Measurements from ENCODE around the gene PTPRN2.
"Not testable (repeated sequence)": the region's sequence is repeated elsewhere in the genome, so short reads cannot be mapped to it uniquely, and the experiment has no call there.

The PTPRN2 gene

GRCh38 chr7:158343526-158343925 lies 244.1 kb downstream of the PTPRN2 start:
- no peaks in the 10 kb centered on the region for H3K36me3 ChIP-seq (ENCODE audit: control insufficient read depth, insufficient read depth, low read length)
- peaks cover 1% of the 10 kb centered on the region; the same call in 1 of the 2 replicates for H3K27me3 ChIP-seq (ENCODE audit: control insufficient read depth, insufficient read depth, low read length)
- H3K9me3 ChIP-seq (ENCODE audit: control insufficient read depth, insufficient read depth, low read depth, low read length): peaks cover 43% of the 10 kb centered on the region
- H3K9ac ChIP-seq (ENCODE audit: low read length): no peak overlapping the region
- no peak overlapping the region for H3K27ac ChIP-seq (ENCODE audit: low read depth, low read length)
- no peaks in the 10 kb centered on the region for H3K4me1 ChIP-seq (ENCODE audit: control insufficient read depth, insufficient read depth, low read length)
- H3K4me3 ChIP-seq (ENCODE audit: low read depth, low read length): no peak overlapping the region

- not testable (repeated sequence) for H3K4me3 ChIP-seq (ENCODE audit: low read depth, low read length); H3K27ac ChIP-seq (ENCODE audit: low read depth, low read length); H3K27me3 ChIP-seq (ENCODE audit: control insufficient read depth, insufficient read depth, low read length); H3K36me3 ChIP-seq (ENCODE audit: control insufficient read depth, insufficient read depth, low read length); H3K9ac ChIP-seq (ENCODE audit: low read length); H3K4me1 ChIP-seq (ENCODE audit: control insufficient read depth, insufficient read depth, low read length)
- peaks cover 48% of the 10 kb centered on the region for H3K9me3 ChIP-seq (ENCODE audit: control insufficient read depth, insufficient read depth, low read depth, low read length)
These were observed 246.5 kb downstream of the PTPRN2 start for GRCh38 chr7:158341097-158341496.

DNA sequence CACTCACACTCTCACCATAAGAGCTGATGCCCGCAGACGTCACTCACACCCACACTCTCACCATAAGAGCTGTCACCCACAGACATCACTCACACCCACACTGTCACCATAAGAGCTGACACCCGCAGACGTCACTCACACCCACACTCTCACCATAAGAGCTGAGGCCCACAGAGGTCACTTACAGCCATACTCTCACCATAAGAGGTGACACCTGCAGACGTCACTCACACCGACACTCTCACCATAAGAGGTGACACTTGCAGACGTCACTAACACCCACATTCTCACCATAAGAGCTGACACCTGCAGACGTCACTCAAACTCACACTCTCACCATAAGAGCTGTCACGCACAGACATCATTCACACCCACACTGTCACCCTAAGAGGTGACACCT lies 250.7 kb downstream of the PTPRN2 start:
- not testable (repeated sequence) for H3K4me1 ChIP-seq (ENCODE audit: control insufficient read depth, insufficient read depth, low read length); H3K9ac ChIP-seq (ENCODE audit: low read length); H3K4me3 ChIP-seq (ENCODE audit: low read depth, low read length); H3K36me3 ChIP-seq (ENCODE audit: control insufficient read depth, insufficient read depth, low read length); H3K27ac ChIP-seq (ENCODE audit: low read depth, low read length); H3K27me3 ChIP-seq (ENCODE audit: control insufficient read depth, insufficient read depth, low read length)
- H3K9me3 ChIP-seq (ENCODE audit: control insufficient read depth, insufficient read depth, low read depth, low read length): peaks cover 41% of the 10 kb centered on the region

DNA sequence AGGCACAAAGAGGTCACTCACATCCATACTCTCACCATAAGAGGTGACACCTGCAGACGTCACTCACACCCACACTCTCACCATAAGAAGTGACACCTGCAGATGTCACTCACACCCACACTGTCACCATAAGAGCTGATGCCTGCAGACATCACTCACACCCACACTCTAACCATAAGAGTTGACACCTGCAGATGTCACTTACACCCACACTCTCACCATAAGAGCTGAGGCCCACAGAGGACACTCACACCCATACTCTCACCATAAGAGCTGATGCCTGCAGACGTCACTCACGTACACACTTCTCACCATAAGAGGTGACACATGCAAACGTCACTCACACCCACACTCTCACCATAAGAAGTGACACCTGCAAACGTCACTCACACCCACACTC lies 255.1 kb downstream of the PTPRN2 start:
- H3K36me3 ChIP-seq (ENCODE audit: control insufficient read depth, insufficient read depth, low read length); H3K27ac ChIP-seq (ENCODE audit: low read depth, low read length); H3K27me3 ChIP-seq (ENCODE audit: control insufficient read depth, insufficient read depth, low read length); H3K4me1 ChIP-seq (ENCODE audit: control insufficient read depth, insufficient read depth, low read length); H3K9ac ChIP-seq (ENCODE audit: low read length); H3K4me3 ChIP-seq (ENCODE audit: low read depth, low read length): not testable (repeated sequence)
- H3K9me3 ChIP-seq (ENCODE audit: control insufficient read depth, insufficient read depth, low read depth, low read length): peaks cover 61% of the 10 kb centered on the region

DNA sequence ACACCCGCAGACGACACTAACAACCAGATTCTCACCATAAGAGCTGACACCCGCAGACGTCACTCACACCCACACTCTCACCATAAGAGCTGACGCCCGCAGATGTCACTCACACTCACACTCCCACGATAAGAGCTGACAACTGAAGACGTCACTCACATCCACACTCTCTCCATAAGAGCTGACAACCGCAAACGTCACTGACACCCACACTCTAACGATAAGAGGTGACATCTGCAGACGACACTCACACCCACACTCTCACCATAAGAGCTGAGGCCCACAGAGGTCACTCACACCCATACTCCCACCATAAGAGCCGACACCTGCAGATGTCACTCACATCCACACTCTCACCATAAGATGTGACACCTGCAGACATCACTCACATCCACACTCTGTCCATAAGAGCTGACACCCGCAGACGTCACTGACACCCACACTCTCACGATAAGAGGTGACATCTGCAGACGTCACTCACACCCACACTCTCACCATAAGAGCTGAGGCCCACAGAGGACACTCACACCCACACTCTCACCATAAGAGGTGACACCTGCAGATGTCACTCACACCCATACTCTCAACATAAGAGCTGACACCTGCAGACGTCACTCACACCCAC lies 255.7 kb downstream of the PTPRN2 start:
- H3K9me3 ChIP-seq (ENCODE audit: control insufficient read depth, insufficient read depth, low read depth, low read length): peaks cover 61% of the 10 kb centered on the region

GRCh38 chr7:158329686-158330085 lies 257.9 kb downstream of the PTPRN2 start:
- no peaks in the 10 kb centered on the region for H3K27me3 ChIP-seq (ENCODE audit: control insufficient read depth, insufficient read depth, low read length)
- peaks cover 7% of the 10 kb centered on the region; the same call in 1 of the 2 replicates for H3K4me1 ChIP-seq (ENCODE audit: control insufficient read depth, insufficient read depth, low read length)
- H3K9me3 ChIP-seq (ENCODE audit: control insufficient read depth, insufficient read depth, low read depth, low read length): peaks cover 67% of the 10 kb centered on the region
- no peak overlapping the region for H3K4me3 ChIP-seq (ENCODE audit: low read depth, low read length)
- no peak overlapping the region for H3K9ac ChIP-seq (ENCODE audit: low read length)
- H3K27ac ChIP-seq (ENCODE audit: low read depth, low read length): no peak overlapping the region
- no peaks in the 10 kb centered on the region for H3K36me3 ChIP-seq (ENCODE audit: control insufficient read depth, insufficient read depth, low read length)

More for the DNA sequence above, 255.7 kb downstream of the PTPRN2 start:
- H3K4me3 ChIP-seq (ENCODE audit: low read depth, low read length); H3K27ac ChIP-seq (ENCODE audit: low read depth, low read length); H3K27me3 ChIP-seq (ENCODE audit: control insufficient read depth, insufficient read depth, low read length); H3K4me1 ChIP-seq (ENCODE audit: control insufficient read depth, insufficient read depth, low read length); H3K36me3 ChIP-seq (ENCODE audit: control insufficient read depth, insufficient read depth, low read length); H3K9ac ChIP-seq (ENCODE audit: low read length): not testable (repeated sequence)

- Histone ChIP-seq H3K36me3 (ENCODE audit: control insufficient read depth, insufficient read depth, low read length) (no peaks in the 10 kb centered on the region), H3K27ac (ENCODE audit: low read depth, low read length) (no peak overlapping the region), H3K4me3 (ENCODE audit: low read depth, low read length) (no peak overlapping the region), H3K4me1 (ENCODE audit: control insufficient read depth, insufficient read depth, low read length) (peaks cover 7% of the 10 kb centered on the region; the same call in 1 of the 2 replicates), H3K9ac (ENCODE audit: low read length) (no peak overlapping the region), H3K27me3 (ENCODE audit: control insufficient read depth, insufficient read depth, low read length) (no peaks in the 10 kb centered on the region), H3K9me3 (ENCODE audit: control insufficient read depth, insufficient read depth, low read depth, low read length) (peaks cover 65% of the 10 kb centered on the region)
These were observed 258.5 kb downstream of the PTPRN2 start for GRCh38 chr7:158329014-158329610.

DNA sequence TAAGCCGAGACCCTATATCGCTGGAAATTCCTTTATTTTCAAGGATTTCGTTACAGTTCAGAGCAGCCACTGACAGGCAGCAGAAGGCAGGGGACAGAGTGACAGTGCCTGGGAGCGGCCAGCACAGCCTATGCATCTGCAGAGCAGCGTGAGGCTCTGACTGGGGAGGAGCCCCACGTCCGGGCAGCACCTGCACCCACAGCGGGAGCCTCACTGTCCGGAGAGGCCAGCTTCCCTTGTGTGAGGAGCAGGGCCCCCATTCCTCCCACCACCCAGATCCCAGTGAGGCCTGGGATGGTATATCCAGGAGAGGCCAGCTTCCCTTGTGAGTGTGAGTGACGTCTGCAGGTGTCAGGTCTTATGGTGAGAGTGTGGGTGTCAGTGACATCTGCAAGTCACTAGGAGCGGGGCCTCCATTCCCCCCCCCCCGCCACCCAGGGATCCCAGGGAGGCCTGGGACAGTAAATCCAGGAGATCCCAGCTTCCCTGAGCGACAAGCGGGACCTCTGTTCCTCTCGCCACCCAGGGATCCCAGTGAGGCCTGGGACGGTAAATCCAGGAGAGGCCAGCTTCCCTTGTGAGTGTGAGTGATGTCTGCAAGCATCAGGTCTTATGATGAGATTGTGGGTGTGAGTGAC lies 259.1 kb downstream of the PTPRN2 start:
- Histone ChIP-seq H3K4me1 (ENCODE audit: control insufficient read depth, insufficient read depth, low read length) (peaks cover 7% of the 10 kb centered on the region; the same call in 1 of the 2 replicates), H3K27ac (ENCODE audit: low read depth, low read length) (no peak overlapping the region), H3K36me3 (ENCODE audit: control insufficient read depth, insufficient read depth, low read length) (no peaks in the 10 kb centered on the region), H3K9me3 (ENCODE audit: control insufficient read depth, insufficient read depth, low read depth, low read length) (peaks cover 68% of the 10 kb centered on the region), H3K27me3 (ENCODE audit: control insufficient read depth, insufficient read depth, low read length) (no peaks in the 10 kb centered on the region), H3K9ac (ENCODE audit: low read length) (no peak overlapping the region), H3K4me3 (ENCODE audit: low read depth, low read length) (no peak overlapping the region)

GRCh38 chr7:158327571-158328180 lies 259.9 kb downstream of the PTPRN2 start:
- Histone ChIP-seq H3K9me3 (ENCODE audit: control insufficient read depth, insufficient read depth, low read depth, low read length) (peaks cover 67% of the 10 kb centered on the region), H3K27ac (ENCODE audit: low read depth, low read length) (no peak overlapping the region), H3K4me3 (ENCODE audit: low read depth, low read length) (no peak overlapping the region), H3K36me3 (ENCODE audit: control insufficient read depth, insufficient read depth, low read length) (no peaks in the 10 kb centered on the region), H3K9ac (ENCODE audit: low read length) (no peak overlapping the region), H3K4me1 (ENCODE audit: control insufficient read depth, insufficient read depth, low read length) (peaks cover 7% of the 10 kb centered on the region; the same call in 1 of the 2 replicates), H3K27me3 (ENCODE audit: control insufficient read depth, insufficient read depth, low read length) (no peaks in the 10 kb centered on the region)

- H3K4me3 ChIP-seq (ENCODE audit: low read depth, low read length): no peak overlapping the region
- peaks cover 66% of the 10 kb centered on the region for H3K9me3 ChIP-seq (ENCODE audit: control insufficient read depth, insufficient read depth, low read depth, low read length)
- H3K27me3 ChIP-seq (ENCODE audit: control insufficient read depth, insufficient read depth, low read length): no peaks in the 10 kb centered on the region
- H3K9ac ChIP-seq (ENCODE audit: low read length): no peak overlapping the region
- H3K36me3 ChIP-seq (ENCODE audit: control insufficient read depth, insufficient read depth, low read length): no peaks in the 10 kb centered on the region
- peaks cover 7% of the 10 kb centered on the region; the same call in 1 of the 2 replicates for H3K4me1 ChIP-seq (ENCODE audit: control insufficient read depth, insufficient read depth, low read length)
- H3K27ac ChIP-seq (ENCODE audit: low read depth, low read length): no peak overlapping the region
These were observed 260.6 kb downstream of the PTPRN2 start for GRCh38 chr7:158327012-158327411.
